ENCODE data around the gene KRTAP10-2.

The KRTAP10-2 gene

GRCh38 chr21:44526096-44526997, 25.0 kb downstream of the KRTAP10-2 start:
- no peak for DNase-seq (ENCODE audit: low read depth)

GRCh38 chr21:44525391-44526095, 25.8 kb downstream of the KRTAP10-2 start:
- no peak for DNase-seq (ENCODE audit: low read depth)

DNA sequence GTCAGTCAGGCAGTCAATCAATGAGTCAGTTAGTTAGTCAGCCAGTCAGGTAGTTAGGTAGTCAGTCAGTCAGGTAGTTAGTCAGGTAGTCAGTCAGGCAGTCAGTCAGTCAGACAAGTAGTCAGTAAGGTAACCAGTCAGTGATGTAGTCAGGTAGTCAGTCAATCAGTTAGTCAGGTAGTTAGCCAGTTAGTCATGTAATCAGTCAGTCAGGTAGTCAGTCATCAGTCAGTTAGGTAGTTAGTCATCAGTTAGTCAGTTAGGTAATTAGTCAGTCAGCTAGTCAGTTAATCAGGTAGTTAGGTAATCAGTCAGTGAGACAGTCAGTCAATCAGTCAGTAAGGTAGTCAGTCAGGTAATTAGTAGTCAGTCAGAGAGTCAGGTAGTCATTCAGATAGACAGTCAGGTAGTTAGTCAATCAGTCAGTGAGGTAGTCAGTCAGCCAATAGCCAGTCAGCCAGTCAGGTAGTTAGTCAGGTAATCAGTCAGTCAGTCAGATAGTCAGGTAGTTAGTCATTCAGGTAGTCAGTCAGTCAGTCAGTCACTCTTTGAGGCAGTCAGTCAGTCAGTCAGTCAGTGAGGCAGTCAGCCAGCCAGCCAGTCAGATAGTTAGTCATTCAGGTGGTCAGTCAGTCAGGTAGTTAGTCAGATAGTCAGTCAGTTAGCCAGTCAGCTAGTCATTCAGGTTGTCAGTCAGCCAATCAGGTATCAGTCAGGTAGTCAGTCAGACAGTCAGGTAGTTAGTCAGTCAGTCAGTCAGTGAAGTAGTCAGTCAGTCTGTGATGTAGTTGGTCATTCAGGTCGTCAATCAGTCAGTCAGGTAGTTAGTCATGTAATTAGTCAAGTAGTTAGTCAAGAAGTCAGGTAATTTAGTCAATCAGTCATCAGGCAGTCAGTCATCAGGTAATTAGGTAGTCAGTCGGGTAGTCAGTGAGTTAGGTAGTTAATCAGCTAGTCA, 26.6 kb downstream of the KRTAP10-2 start:
- no peak for DNase-seq (ENCODE audit: low read depth)

- no peak for DNase-seq (ENCODE audit: low read depth)
Measured at GRCh38 chr21:44523567-44524413, 27.5 kb downstream of the KRTAP10-2 start.

DNA sequence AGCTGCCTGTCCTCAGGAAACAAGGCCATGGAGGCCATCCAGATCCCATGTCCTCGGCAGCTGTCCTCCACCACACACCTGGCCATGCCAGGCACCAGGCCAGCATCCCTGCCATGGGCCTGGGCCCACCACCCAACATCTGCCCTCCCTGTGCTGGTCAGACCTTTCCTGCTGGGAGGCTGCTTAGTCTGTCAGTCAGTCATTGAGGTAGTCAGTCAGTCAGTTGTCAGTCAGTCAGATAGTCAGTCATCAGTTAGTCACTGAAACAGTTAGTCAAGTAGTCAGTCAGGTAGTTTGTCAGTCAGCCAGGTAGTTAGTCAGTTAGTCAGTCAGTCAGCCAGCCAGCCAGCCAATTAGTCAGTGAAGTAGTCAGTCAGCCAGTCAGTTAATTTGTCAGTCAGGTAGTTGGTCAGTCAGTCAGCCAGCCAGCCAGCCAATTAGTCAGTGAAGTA, 28.5 kb downstream of the KRTAP10-2 start:
- DNase-seq (ENCODE audit: low read depth), result no peak

- no peak for DNase-seq (ENCODE audit: low read depth)
Measured at GRCh38 chr21:44521928-44522752, 29.2 kb downstream of the KRTAP10-2 start.

- no peak for DNase-seq (ENCODE audit: low read depth)
Measured at GRCh38 chr21:44521301-44521927, 29.9 kb downstream of the KRTAP10-2 start.

DNA sequence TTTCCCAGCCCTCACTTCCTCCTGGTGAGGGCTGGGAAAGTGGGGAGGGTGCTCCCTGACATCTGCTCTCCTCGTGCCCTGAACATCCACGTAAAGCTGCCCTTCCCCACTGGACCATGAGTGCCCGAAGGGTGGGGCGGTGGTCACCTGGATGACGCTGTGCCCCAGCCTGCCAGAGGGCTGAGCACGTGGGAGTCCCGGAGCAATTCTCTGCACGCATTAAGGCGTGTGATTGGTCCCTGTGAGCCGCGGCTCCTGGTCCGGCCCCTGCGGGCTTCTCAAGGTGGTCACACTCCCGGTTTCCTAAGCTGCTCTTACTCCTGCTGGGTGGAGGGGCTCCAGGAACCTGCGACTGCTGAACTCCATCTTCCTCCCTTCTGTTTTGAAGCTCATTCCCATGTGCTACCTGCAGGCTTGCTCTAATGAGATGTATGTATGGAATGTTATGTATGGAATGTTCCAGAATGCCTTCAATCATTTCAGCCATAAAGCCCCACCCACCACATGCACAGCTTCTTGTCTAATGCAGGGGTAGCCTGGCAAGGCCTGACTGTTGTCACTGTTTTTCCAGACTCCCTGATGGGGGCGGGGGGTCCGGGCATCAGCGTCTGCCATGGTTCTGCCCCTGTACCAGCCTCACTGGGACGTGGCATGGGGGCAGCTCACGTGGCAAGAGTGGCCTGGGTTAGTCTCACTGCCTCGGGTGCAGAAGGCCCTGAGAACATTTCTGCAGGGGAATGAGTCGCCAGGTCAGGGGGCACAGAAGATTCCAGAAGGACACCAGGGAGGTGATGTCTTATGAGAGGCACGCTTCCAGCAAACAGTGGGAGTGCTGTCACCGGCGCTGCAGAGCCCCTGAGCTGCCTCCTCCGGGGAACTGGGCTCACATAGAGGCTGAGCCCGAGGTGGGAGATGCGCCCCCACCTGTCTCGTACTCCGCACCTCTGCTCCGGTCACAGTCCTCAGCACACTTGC, 30.7 kb downstream of the KRTAP10-2 start:
- no peak for DNase-seq (ENCODE audit: low read depth)

DNA sequence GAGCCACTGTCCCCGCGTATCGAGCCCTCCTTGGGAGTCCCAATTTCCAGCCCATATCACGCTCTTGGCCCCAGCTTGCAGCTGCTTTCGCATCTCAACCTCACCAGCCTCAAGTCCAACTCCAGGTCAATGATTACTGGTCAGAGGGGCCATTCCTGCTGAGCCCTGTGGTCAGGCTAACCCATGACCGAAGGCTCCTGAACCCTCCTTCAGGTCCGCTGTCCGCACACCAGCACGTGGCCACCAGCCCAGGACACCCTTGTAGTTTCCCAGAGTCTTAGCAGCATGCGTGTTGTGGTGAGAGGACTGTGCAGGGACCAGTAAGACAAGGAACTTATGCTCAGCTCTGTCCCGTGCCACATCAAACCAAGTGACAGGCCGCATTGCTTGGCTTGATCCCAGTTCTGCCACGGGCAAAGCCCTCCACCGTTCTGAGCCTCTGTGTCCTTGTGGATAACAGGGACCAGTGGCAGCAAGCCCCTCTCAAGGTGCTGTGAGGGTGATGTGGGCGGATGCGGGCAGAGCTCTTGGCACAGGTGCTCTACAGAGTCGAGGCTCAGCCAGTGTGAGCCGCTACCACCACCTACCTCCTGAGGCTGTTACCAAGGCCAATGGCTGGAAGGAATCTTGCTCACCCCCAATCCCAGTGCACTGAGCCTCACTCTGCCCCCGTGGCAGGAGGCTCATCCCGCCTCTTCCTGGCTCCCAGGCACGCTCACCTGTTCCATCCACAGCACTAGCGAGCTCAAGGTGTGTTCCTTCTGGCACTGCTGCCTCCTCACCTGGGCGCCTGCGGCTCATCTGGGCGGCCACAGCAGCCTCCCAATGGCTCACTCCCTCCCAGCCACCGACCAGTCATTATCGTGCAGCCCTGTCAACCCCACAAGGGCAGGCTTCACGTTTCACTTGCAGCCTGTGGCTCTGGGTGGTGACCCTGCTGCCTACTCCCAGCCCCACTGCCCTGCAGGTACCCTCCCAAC, 31.7 kb downstream of the KRTAP10-2 start:
- no peak for DNase-seq (ENCODE audit: low read depth)

DNA sequence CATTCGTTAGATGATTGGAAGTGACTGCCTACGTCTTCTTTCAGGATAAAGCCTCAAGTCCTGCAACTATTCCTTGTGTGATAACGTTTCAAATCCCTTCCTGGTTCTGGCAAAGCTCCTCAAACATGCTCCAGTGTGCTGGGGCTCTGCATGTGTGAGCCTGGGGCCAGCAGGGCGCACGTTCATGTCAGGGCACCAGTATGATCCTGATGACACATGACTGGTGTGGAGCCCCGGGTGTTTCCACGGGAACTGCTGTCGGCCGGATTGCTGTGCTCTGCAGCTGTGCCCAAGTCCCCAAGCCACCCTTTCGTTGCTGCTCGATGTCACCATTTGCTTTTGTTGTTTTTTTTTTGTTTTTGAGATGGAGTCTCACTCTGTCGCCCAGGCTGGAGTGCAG, 32.6 kb downstream of the KRTAP10-2 start:
- DNase-seq (ENCODE audit: low read depth), result no peak

- DNase-seq (ENCODE audit: low read depth), result peak; percentile 7
Measured at GRCh38 chr21:44517175-44517899, 34.0 kb downstream of the KRTAP10-2 start.

- no peak for DNase-seq (ENCODE audit: low read depth)
Measured at GRCh38 chr21:44516828-44517174, 34.5 kb downstream of the KRTAP10-2 start.

DNA sequence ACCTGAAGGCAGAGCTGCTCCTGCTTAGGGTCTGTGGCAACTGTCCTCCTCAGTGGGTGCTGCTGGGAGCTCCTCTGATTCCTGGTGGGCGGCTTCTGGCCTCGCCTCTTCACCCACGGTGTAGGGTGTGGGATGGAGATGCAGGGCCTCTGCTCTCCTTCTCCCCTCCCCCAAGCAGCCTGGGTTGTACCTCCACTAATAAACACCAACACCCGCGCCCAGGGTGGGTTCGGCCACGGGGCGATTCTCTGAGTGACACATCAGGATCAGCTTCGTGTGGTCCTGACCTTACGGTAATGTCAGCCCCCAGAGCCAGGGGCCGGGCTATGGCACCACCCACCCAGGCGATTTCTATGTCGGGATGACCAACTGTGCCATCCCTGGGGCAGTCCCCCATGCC, 35.0 kb downstream of the KRTAP10-2 start:
- no peak for DNase-seq (ENCODE audit: low read depth)

GRCh38 chr21:44515359-44516165, 35.7 kb downstream of the KRTAP10-2 start:
- DNase-seq (ENCODE audit: low read depth), result no peak

DNA sequence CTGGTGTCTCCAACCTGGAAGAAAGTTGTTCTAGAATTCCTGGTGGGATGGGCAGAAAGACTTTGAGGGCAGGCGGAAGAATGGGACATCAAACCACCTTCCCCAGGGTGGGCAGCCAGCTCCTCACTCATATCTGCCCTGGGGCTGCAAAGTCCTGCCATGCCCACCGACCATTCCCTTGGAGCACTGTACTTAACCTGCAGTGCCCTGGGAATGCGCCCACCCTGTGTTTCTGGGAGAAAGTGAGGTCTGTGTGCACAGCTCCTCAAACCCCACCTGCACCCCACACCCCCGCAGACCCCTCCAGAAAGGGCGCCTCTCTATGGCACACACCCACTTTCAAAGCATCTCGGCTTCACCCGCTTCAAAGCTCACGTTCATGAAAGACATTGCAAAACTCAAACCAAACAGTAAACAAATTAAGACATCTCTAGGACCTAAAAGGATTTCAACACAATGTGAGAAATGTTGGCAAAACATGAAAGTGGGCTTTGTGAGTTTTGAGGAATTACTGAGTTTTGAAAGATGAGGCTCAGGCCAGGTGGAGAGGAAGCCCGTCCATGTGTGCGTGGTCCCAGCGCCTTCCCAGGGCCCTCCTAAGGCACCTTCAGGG, 36.5 kb downstream of the KRTAP10-2 start:
- DNase-seq (ENCODE audit: low read depth), result no peak

DNA sequence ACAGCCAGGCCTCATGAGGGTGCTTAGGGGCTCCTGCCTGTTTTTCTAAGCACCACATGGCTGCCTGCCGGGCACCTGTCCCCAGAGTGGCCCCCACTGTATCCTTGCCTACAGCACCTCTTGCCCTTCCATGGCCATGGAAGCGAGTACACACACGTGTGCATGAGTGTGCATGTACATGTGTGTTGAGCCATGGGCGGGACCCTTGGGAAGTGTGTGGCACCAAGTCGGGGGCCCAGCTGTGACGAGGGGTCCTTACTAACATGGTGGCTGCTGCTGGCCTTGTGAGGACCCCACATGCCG, 37.1 kb downstream of the KRTAP10-2 start:
- no peak for DNase-seq (ENCODE audit: low read depth)

Measured in stimulated activated CD8-positive, alpha-beta memory T cell treated with anti-CD3 and anti-CD28 coated beads, Interleukin-7, amount 100 ng/mL, for 24 hours (primary cell).